ENCODE results near the gene PLXNA4.

The PLXNA4 gene

GRCh38 chr7:132214452-132214851 lies 361.8 kb downstream of the PLXNA4 start:
- DNase-seq (ENCODE audit: low read depth), result no peak
- TF ChIP-seq, protein P1, sequence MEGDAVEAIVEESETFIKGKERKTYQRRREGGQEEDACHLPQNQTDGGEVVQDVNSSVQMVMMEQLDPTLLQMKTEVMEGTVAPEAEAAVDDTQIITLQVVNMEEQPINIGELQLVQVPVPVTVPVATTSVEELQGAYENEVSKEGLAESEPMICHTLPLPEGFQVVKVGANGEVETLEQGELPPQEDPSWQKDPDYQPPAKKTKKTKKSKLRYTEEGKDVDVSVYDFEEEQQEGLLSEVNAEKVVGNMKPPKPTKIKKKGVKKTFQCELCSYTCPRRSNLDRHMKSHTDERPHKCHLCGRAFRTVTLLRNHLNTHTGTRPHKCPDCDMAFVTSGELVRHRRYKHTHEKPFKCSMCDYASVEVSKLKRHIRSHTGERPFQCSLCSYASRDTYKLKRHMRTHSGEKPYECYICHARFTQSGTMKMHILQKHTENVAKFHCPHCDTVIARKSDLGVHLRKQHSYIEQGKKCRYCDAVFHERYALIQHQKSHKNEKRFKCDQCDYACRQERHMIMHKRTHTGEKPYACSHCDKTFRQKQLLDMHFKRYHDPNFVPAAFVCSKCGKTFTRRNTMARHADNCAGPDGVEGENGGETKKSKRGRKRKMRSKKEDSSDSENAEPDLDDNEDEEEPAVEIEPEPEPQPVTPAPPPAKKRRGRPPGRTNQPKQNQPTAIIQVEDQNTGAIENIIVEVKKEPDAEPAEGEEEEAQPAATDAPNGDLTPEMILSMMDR (conservative IDR thresholded peaks at IDR 0.05; ENCODE audit: low read depth, low read length), result no peak
- H3K4me3 ChIP-seq (ENCODE audit: low read depth, low read length), result no peak overlapping the region

- DNase-seq (ENCODE audit: low read depth), result no peak
- TF ChIP-seq, protein P1 (conservative IDR thresholded peaks at IDR 0.05; ENCODE audit: low read depth, low read length), result no peak
Observed at GRCh38 chr7:132213583-132213982, 362.7 kb downstream of the PLXNA4 start.

GRCh38 chr7:132211971-132212370 lies 364.3 kb downstream of the PLXNA4 start:
- TF ChIP-seq, protein P1 (conservative IDR thresholded peaks at IDR 0.05; ENCODE audit: low read depth, low read length), result no peak
- no peak for DNase-seq (ENCODE audit: low read depth)

More at GRCh38 chr7:132213583-132213982, 362.7 kb downstream of the PLXNA4 start:
- no peak overlapping the region for H3K4me3 ChIP-seq (ENCODE audit: low read depth, low read length)

DNA sequence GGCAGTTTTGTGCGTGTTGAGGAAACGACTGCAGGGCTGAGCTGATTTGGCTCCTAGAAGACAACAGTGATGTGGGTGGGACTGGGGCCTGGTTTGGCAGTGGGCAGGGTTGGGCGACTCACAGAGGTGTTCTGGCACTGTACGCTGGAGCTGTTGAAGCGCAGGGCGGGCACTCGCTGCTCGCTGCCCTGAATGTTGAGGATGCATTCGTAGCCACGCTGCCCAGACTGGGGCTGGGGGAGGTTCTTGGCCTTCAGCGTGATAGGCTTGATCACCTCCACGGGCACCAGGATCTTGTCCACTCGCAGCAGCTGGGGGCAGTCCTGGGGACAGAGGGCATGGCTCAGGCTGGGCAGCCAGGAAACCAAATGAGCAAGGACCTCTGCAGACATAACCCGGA lies 365.4 kb downstream of the PLXNA4 start:
- H3K4me3 ChIP-seq (ENCODE audit: low read depth, low read length), result no peak overlapping the region
- TF ChIP-seq, protein P1 (conservative IDR thresholded peaks at IDR 0.05; ENCODE audit: low read depth, low read length), result no peak
- DNase-seq (ENCODE audit: low read depth), result no peak

More at GRCh38 chr7:132211971-132212370, 364.3 kb downstream of the PLXNA4 start:
- no peak overlapping the region for H3K4me3 ChIP-seq (ENCODE audit: low read depth, low read length)

- H3K4me3 ChIP-seq (ENCODE audit: low read depth, low read length), result no peak overlapping the region
- TF ChIP-seq, protein P1 (conservative IDR thresholded peaks at IDR 0.05; ENCODE audit: low read depth, low read length), result no peak
- DNase-seq (ENCODE audit: low read depth), result no peak
Observed at GRCh38 chr7:132207782-132208181, 368.5 kb downstream of the PLXNA4 start.

DNA sequence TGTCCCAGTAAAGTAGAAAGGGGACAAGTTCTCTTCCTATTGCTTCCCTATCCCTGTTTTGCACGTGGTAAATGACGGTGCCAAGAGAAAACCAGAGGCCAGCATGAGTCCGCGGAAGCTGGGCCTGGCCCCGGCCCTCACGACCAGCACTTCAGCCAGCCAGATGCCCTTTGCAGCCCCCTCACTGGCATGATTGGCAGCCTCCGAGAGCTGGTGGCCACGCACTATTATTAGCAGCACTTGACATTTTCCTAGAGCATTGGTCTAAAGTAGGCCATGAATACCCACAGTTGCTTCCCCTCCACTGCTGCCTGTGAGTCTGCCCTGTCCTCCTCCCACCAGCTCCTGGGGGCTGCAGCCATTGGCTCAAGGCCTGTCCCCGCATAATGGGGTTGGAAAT lies 369.1 kb downstream of the PLXNA4 start:
- no peak for DNase-seq (ENCODE audit: low read depth)
- H3K4me3 ChIP-seq (ENCODE audit: low read depth, low read length), result no peak overlapping the region
- TF ChIP-seq, protein P1 (conservative IDR thresholded peaks at IDR 0.05; ENCODE audit: low read depth, low read length), result no peak

DNA sequence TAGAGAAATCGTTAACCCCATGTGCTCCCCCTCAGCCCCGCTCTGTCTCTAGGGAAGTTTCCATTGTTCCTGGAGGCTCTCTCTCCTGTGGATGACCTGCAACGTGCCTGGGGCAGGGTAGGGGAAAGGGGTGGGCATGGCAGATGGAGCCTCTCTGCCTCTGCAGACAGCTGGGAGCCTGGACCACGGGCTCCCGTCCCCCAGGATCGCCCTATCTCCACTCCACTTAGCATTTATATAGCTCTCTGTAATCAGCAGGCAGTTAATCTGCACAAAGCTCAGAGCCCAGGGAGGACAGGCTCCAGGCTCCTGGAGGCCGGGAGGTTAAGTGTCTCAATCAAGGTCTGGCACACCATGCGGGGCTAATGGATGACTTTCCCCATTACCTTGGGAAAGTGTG lies 369.7 kb downstream of the PLXNA4 start:
- TF ChIP-seq, protein P1 (conservative IDR thresholded peaks at IDR 0.05; ENCODE audit: low read depth, low read length), result no peak
- H3K4me3 ChIP-seq (ENCODE audit: low read depth, low read length), result no peak overlapping the region
- DNase-seq (ENCODE audit: low read depth), result no peak

All from choroid plexus epithelial cell (primary cell).